Adrenal gland (tissue), 5 donors: ENCODE measurements around the gene FGF12.

ENCODE experiments used
- POLR2A ChIP-seq, 2 donors: fragments of 450-650 bp; IDR thresholded peaks; one replicate each; pipeline ENCODE4 v1.6.1; 2017; ENCODE audit warnings: antibody characterized with exemption in 2 of 2, mild to moderate bottlenecking in 2 of 2, moderate library complexity in 1 of 2
- TF ChIP-seq, protein P1 (sequence below), 6 experiments: fragments of 450-650 bp in 4 of 6; fragments of 200-600 bp in 2 of 6; sonication (generic) in 1 of 6; IDR thresholded peaks; 1 replicate in 5 of 6; 2 replicates in 1 of 6; pipeline versions ENCODE4 v1.5.1 to v1.8.0; 2016 to 2021; ENCODE audit warnings: antibody characterized with exemption in 6 of 6, mild to moderate bottlenecking in 2 of 6, moderate library complexity in 1 of 6
- donor health status: DM: no; HTN: no; CAD: no.

GRCh38 chr3:192332386-192333291, 394.7 kb downstream of the FGF12 start:
- TF ChIP-seq, protein P1, sequence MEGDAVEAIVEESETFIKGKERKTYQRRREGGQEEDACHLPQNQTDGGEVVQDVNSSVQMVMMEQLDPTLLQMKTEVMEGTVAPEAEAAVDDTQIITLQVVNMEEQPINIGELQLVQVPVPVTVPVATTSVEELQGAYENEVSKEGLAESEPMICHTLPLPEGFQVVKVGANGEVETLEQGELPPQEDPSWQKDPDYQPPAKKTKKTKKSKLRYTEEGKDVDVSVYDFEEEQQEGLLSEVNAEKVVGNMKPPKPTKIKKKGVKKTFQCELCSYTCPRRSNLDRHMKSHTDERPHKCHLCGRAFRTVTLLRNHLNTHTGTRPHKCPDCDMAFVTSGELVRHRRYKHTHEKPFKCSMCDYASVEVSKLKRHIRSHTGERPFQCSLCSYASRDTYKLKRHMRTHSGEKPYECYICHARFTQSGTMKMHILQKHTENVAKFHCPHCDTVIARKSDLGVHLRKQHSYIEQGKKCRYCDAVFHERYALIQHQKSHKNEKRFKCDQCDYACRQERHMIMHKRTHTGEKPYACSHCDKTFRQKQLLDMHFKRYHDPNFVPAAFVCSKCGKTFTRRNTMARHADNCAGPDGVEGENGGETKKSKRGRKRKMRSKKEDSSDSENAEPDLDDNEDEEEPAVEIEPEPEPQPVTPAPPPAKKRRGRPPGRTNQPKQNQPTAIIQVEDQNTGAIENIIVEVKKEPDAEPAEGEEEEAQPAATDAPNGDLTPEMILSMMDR (IDR thresholded peaks at IDR 0.05): no peak
- no peak for TF ChIP-seq POLR2A (IDR thresholded peaks at IDR 0.05)
